Measurements from ENCODE around the gene KIF5A.

KIF5A gene

DNA sequence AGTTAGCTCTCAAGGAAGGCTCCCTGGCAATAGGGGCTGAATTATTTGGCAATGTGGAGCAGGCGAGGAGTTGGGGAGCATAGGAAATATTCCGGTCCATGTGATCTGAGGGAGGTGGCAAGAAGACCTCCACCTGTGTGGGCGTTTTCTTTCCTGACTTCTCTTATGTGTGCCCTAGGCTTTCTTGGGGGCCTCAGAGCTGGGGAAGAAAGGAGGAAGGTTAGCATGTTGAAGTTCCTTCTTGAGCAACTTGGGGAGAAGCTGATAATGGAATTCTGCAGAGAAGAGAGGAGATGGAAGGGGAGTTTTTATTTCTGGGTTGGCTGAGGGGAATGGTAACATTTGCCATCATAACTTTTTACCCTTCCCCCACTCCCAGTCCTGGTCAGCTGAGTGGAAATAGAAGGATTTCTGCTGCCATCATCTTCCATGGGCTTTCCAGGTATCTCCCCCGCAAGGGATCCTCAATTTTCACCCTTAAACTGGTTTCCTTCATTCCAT lies 56.0 kb downstream of the KIF5A start:
- Histone ChIP-seq H4K91ac (ENCODE audit: low read depth, low read length, poor library complexity) (no peak overlapping the region), H3K14ac (ENCODE audit: low read length) (no peak overlapping the region), H2BK15ac (ENCODE audit: low read length) (no peak overlapping the region), H3K27ac (replicated peaks; ENCODE audit: low read length) (no peak overlapping the region), H3K4me1 (ENCODE audit: control insufficient read depth in 2 of 2, insufficient read depth in 1 of 2, low read depth in 1 of 2, low read length in 2 of 2) (peaks cover 15 to 16% of the 10 kb centered on the region in 2 donors), H3K9me3 (replicated peaks in 1 of 2; ENCODE audit: control insufficient read depth in 2 of 2, insufficient read depth in 1 of 2, low read depth in 1 of 2, low read length in 2 of 2) (no peaks in the 10 kb centered on the region), H3K36me3 (replicated peaks in 1 of 2; ENCODE audit: control insufficient read depth in 2 of 2, insufficient read depth in 2 of 2, low read length in 2 of 2) (peaks cover 17 to 51% of the 10 kb centered on the region in 2 donors), H3K18ac (ENCODE audit: low read length) (no peak overlapping the region), H2BK5ac (ENCODE audit: low read length) (no peak overlapping the region), H3K4ac (ENCODE audit: low read length) (no peak overlapping the region), H3K79me1 (ENCODE audit: low read depth, low read length) (no peaks in the 10 kb centered on the region), H3K27me3 (ENCODE audit: control insufficient read depth in 3 of 3, insufficient read depth in 3 of 3, low read depth in 1 of 3, low read length in 3 of 3) (peaks cover 0 to 3% (median 0%) of the 10 kb centered on the region in 3 experiments), H3K23ac (ENCODE audit: low read depth, low read length, poor library complexity) (no peak overlapping the region), H3K4me2 (ENCODE audit: insufficient read depth, low read length, poor library complexity, severe bottlenecking) (peak overlapping the region; percentile 98), H2AK5ac (ENCODE audit: low read depth, low read length) (no peak overlapping the region), H2BK12ac (ENCODE audit: low read length) (no peak overlapping the region), H3K4me3 (ENCODE audit: low read length in 2 of 2) (peak overlapping the region in 1 of 2 donors; percentile 82), H2BK120ac (ENCODE audit: low read depth, low read length) (no peak overlapping the region), H4K8ac (ENCODE audit: low read depth, low read length) (no peak overlapping the region), H2AFZ (ENCODE audit: low read length) (no peak overlapping the region), H3K9ac (ENCODE audit: low read depth, low read length, poor library complexity) (no peak overlapping the region)
- DNase-seq (ENCODE audit: low spot score): no peak
- WGBS, 2 donors (ENCODE audit: extremely low coverage in 2 of 2, insufficient read length in 2 of 2, insufficient replicate concordance in 1 of 2): no CpG with 5 or more reads among the region's 4 CpGs

DNA sequence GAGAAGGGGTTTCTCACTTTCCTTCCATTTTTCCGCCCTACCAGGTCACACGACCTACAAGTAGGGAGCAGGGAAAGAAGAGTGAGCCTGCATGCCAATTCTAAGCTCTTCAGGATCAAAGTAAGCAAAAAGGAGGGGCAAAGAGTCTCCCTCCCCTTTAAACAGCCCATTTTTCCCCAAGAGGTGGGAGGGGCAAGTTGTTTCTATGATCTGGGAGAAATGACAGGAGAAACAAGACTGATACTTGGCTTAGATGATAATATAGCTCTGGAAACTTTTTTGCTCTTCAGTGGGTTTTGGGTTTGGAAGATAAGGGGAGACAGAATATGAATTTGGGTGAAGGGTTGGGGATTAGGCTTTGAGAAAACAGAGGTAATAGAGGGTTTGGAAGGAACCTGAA lies 56.6 kb downstream of the KIF5A start:
- no peak overlapping the region for H2BK120ac ChIP-seq (ENCODE audit: low read depth, low read length)
- H2AFZ ChIP-seq (ENCODE audit: low read length): no peak overlapping the region
- H3K4me3 ChIP-seq (ENCODE audit: low read length in 2 of 2): no peak overlapping the region
- H2BK5ac ChIP-seq (ENCODE audit: low read length): no peak overlapping the region
- H2AK5ac ChIP-seq (ENCODE audit: low read depth, low read length): no peak overlapping the region
- no peak overlapping the region for H4K8ac ChIP-seq (ENCODE audit: low read depth, low read length)
- H3K18ac ChIP-seq (ENCODE audit: low read length): no peak overlapping the region
- H3K36me3 ChIP-seq (replicated peaks in 1 of 2; ENCODE audit: control insufficient read depth in 2 of 2, insufficient read depth in 2 of 2, low read length in 2 of 2): peaks cover 17 to 46% of the 10 kb centered on the region in 2 donors
- H4K91ac ChIP-seq (ENCODE audit: low read depth, low read length, poor library complexity): no peak overlapping the region
- H3K27me3 ChIP-seq (ENCODE audit: control insufficient read depth in 3 of 3, insufficient read depth in 3 of 3, low read depth in 1 of 3, low read length in 3 of 3): peaks cover 0 to 3% (median 0%) of the 10 kb centered on the region in 3 experiments
- no peak for DNase-seq (ENCODE audit: low spot score)
- no peaks in the 10 kb centered on the region for H3K9me3 ChIP-seq (replicated peaks in 1 of 2; ENCODE audit: control insufficient read depth in 2 of 2, insufficient read depth in 1 of 2, low read depth in 1 of 2, low read length in 2 of 2)
- H3K4me1 ChIP-seq (ENCODE audit: control insufficient read depth in 2 of 2, insufficient read depth in 1 of 2, low read depth in 1 of 2, low read length in 2 of 2): peaks cover 16 to 17% of the 10 kb centered on the region in 2 donors
- no peak overlapping the region for H3K14ac ChIP-seq (ENCODE audit: low read length)
- no peak overlapping the region for H3K4ac ChIP-seq (ENCODE audit: low read length)
- no peak overlapping the region for H2BK12ac ChIP-seq (ENCODE audit: low read length)
- H3K4me2 ChIP-seq (ENCODE audit: insufficient read depth, low read length, poor library complexity, severe bottlenecking): no peak overlapping the region
- no peaks in the 10 kb centered on the region for H3K79me1 ChIP-seq (ENCODE audit: low read depth, low read length)
- no CpG with 5 or more reads among the region's 2 CpGs for WGBS, 2 donors (ENCODE audit: extremely low coverage in 2 of 2, insufficient read length in 2 of 2, insufficient replicate concordance in 1 of 2)
- no peak overlapping the region for H3K23ac ChIP-seq (ENCODE audit: low read depth, low read length, poor library complexity)
- no peak overlapping the region for H2BK15ac ChIP-seq (ENCODE audit: low read length)
- no peak overlapping the region for H3K27ac ChIP-seq (replicated peaks; ENCODE audit: low read length)
- no peak overlapping the region for H3K9ac ChIP-seq (ENCODE audit: low read depth, low read length, poor library complexity)

DNA sequence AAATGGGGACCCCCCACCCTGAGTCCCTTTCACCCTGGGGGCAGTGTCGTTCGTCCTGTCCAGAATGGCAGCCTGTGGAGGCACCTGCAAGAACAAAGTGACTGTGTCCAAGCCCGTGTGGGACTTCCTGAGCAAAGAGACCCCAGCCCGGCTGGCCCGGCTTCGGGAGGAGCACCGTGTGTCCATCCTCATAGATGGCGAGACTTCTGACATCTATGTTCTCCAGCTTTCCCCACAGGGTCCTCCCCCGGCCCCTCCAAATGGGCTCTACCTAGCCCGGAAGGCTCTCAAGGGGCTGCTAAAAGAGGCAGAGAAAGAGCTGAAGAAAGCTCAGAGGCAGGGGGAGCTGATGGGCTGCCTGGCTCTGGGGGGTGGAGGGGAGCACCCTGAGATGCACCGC lies 57.0 kb downstream of the KIF5A start:
- H3K9me3 ChIP-seq (replicated peaks in 1 of 2; ENCODE audit: control insufficient read depth in 2 of 2, insufficient read depth in 1 of 2, low read depth in 1 of 2, low read length in 2 of 2): no peaks in the 10 kb centered on the region
- H2AFZ ChIP-seq (ENCODE audit: low read length): no peak overlapping the region
- H3K18ac ChIP-seq (ENCODE audit: low read length): no peak overlapping the region
- H3K27me3 ChIP-seq (ENCODE audit: control insufficient read depth in 3 of 3, insufficient read depth in 3 of 3, low read depth in 1 of 3, low read length in 3 of 3): peaks cover 0 to 3% (median 0%) of the 10 kb centered on the region in 3 experiments
- no peak overlapping the region for H3K4me3 ChIP-seq (ENCODE audit: low read length in 2 of 2)
- H2BK5ac ChIP-seq (ENCODE audit: low read length): no peak overlapping the region
- no peak overlapping the region for H3K14ac ChIP-seq (ENCODE audit: low read length)
- no peak overlapping the region for H3K27ac ChIP-seq (replicated peaks; ENCODE audit: low read length)
- no peak overlapping the region for H2BK15ac ChIP-seq (ENCODE audit: low read length)
- no peak overlapping the region for H2BK12ac ChIP-seq (ENCODE audit: low read length)
- DNase-seq (ENCODE audit: low spot score): no peak
- H3K4ac ChIP-seq (ENCODE audit: low read length): no peak overlapping the region
- no peak overlapping the region for H4K91ac ChIP-seq (ENCODE audit: low read depth, low read length, poor library complexity)
- H4K8ac ChIP-seq (ENCODE audit: low read depth, low read length): no peak overlapping the region
- no CpG with 5 or more reads among the region's 11 CpGs for WGBS, 2 donors (ENCODE audit: extremely low coverage in 2 of 2, insufficient read length in 2 of 2, insufficient replicate concordance in 1 of 2)
- H3K4me2 ChIP-seq (ENCODE audit: insufficient read depth, low read length, poor library complexity, severe bottlenecking): no peak overlapping the region
- no peak overlapping the region for H3K9ac ChIP-seq (ENCODE audit: low read depth, low read length, poor library complexity)
- H3K36me3 ChIP-seq (replicated peaks in 1 of 2; ENCODE audit: control insufficient read depth in 2 of 2, insufficient read depth in 2 of 2, low read length in 2 of 2): peaks cover 17 to 41% of the 10 kb centered on the region in 2 donors
- no peak overlapping the region for H2AK5ac ChIP-seq (ENCODE audit: low read depth, low read length)
- H3K23ac ChIP-seq (ENCODE audit: low read depth, low read length, poor library complexity): no peak overlapping the region
- no peak overlapping the region for H2BK120ac ChIP-seq (ENCODE audit: low read depth, low read length)
- H3K4me1 ChIP-seq (ENCODE audit: control insufficient read depth in 2 of 2, insufficient read depth in 1 of 2, low read depth in 1 of 2, low read length in 2 of 2): peaks cover 16 to 18% of the 10 kb centered on the region in 2 donors
- H3K79me1 ChIP-seq (ENCODE audit: low read depth, low read length): no peaks in the 10 kb centered on the region

DNA sequence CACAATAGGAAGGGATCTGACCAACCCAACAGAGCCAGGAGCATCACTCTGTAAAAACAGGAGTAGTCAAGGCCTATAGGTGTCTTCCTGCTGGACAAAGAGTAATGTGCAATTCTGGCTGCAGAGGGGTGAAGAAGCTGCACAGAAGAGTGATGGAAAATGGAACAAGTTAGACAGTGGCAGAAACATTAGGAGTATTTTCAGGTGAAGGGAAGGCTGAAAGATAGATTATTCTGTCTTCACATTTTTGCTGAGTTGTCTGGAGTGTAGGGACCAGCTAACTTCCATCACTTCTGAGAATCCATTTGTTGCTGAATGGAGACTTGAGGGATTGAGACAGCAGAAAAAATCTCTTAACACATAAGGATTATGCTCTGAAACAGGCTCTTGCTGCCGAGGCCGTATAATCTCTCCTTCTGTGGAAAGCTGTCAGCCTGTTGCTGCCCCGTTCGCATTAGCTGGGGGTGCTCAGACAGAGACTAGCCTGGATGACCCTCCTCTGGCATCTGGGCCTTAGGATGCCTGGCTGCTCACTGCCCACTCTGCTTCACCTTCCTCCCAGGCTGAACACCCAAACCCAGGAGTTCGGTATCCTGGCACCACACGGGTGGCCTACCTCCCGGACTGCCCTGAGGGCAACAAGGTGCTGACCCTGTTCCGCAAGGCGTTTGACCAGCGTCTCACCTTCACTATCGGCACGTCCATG lies 58.3 kb downstream of the KIF5A start:
- Histone ChIP-seq H3K23ac (ENCODE audit: low read depth, low read length, poor library complexity) (peak overlapping the region; percentile 77), H2BK120ac (ENCODE audit: low read depth, low read length) (no peak overlapping the region), H3K14ac (ENCODE audit: low read length) (no peak overlapping the region), H3K27me3 (ENCODE audit: control insufficient read depth in 3 of 3, insufficient read depth in 3 of 3, low read depth in 1 of 3, low read length in 3 of 3) (peaks cover 0 to 5% (median 0%) of the 10 kb centered on the region in 3 experiments), H3K4me3 (ENCODE audit: low read length in 2 of 2) (no peak overlapping the region), H3K4ac (ENCODE audit: low read length) (no peak overlapping the region), H4K8ac (ENCODE audit: low read depth, low read length) (peak overlapping the region; percentile 25), H3K9ac (ENCODE audit: low read depth, low read length, poor library complexity) (peak overlapping the region; percentile 15), H3K79me1 (ENCODE audit: low read depth, low read length) (no peaks in the 10 kb centered on the region), H2AFZ (ENCODE audit: low read length) (no peak overlapping the region), H3K9me3 (replicated peaks in 1 of 2; ENCODE audit: control insufficient read depth in 2 of 2, insufficient read depth in 1 of 2, low read depth in 1 of 2, low read length in 2 of 2) (no peaks in the 10 kb centered on the region), H2BK15ac (ENCODE audit: low read length) (no peak overlapping the region), H4K91ac (ENCODE audit: low read depth, low read length, poor library complexity) (no peak overlapping the region), H2BK12ac (ENCODE audit: low read length) (no peak overlapping the region), H3K27ac (replicated peaks; ENCODE audit: low read length) (no peak overlapping the region), H3K36me3 (replicated peaks in 1 of 2; ENCODE audit: control insufficient read depth in 2 of 2, insufficient read depth in 2 of 2, low read length in 2 of 2) (peaks cover 16 to 32% of the 10 kb centered on the region in 2 donors), H3K4me2 (ENCODE audit: insufficient read depth, low read length, poor library complexity, severe bottlenecking) (no peak overlapping the region), H3K4me1 (ENCODE audit: control insufficient read depth in 2 of 2, insufficient read depth in 1 of 2, low read depth in 1 of 2, low read length in 2 of 2) (peaks cover 18 to 20% of the 10 kb centered on the region in 2 donors), H2AK5ac (ENCODE audit: low read depth, low read length) (peak overlapping the region; percentile 47), H2BK5ac (ENCODE audit: low read length) (no peak overlapping the region), H3K18ac (ENCODE audit: low read length) (no peak overlapping the region)
- WGBS, 2 donors (ENCODE audit: extremely low coverage in 2 of 2, insufficient read length in 2 of 2, insufficient replicate concordance in 1 of 2): no CpG with 5 or more reads among the region's 12 CpGs
- no peak for DNase-seq (ENCODE audit: low spot score)

All from neuronal stem cell (in vitro differentiated cells).